Parathyroid adenoma (tissue), 2 donors: ENCODE data around the gene TENT4B.
"Not testable (repeated sequence)": the region's sequence is repeated elsewhere in the genome, so short reads cannot be mapped to it uniquely, and the experiment has no call there.

Experiments used
- H2AFZ ChIP-seq: fragments of 300-600 bp; sonication (generic); one replicate; pipeline ENCODE4 v1.7.0; 2017; ENCODE audit warnings: antibody characterized with exemption, mild to moderate bottlenecking
- H3K27ac ChIP-seq: fragments of 300-600 bp; sonication (generic); one replicate; pipeline ENCODE4 v1.7.0; 2017
- H3K27me3 ChIP-seq: fragments of 300-600 bp; sonication (generic); one replicate; pipeline ENCODE4 v1.7.0; 2017; ENCODE audit warnings: low read length; ENCODE audit not compliant: control insufficient read depth, insufficient read depth
- H3K36me3 ChIP-seq: fragments of 300-600 bp; sonication (generic); one replicate; pipeline ENCODE4 v1.7.0; 2017; ENCODE audit warnings: low read length; ENCODE audit not compliant: control insufficient read depth, insufficient read depth
- H3K4me1 ChIP-seq: fragments of 300-600 bp; sonication (generic); one replicate; pipeline ENCODE4 v1.7.0; 2017; ENCODE audit warnings: control low read depth
- H3K4me2 ChIP-seq: fragments of 300-600 bp; sonication (generic); one replicate; pipeline ENCODE4 v1.7.0; 2017; ENCODE audit warnings: low read length
- H3K4me3 ChIP-seq: fragments of 300-600 bp; sonication (generic); one replicate; pipeline ENCODE4 v1.7.0; 2017; ENCODE audit warnings: low read depth, low read length
- H3K79me2 ChIP-seq: fragments of 300-600 bp; sonication (generic); one replicate; pipeline ENCODE4 v1.7.0; 2017; ENCODE audit warnings: control low read depth
- H3K9ac ChIP-seq: fragments of 300-600 bp; sonication (generic); one replicate; pipeline ENCODE4 v1.7.0; 2017; ENCODE audit warnings: mild to moderate bottlenecking
- H3K9me3 ChIP-seq: fragments of 300-600 bp; sonication (generic); one replicate; pipeline ENCODE4 v1.7.0; 2017; ENCODE audit warnings: low read length; ENCODE audit not compliant: control insufficient read depth
- CTCF ChIP-seq: fragments of 300-600 bp; sonication (generic); IDR thresholded peaks from one replicate; pipeline ENCODE4 v1.7.0; 2017; ENCODE audit warnings: antibody characterized with exemption, mild to moderate bottlenecking
- donor health status: primary hyperparathyroidism.

TENT4B gene

GRCh38 chr16:50167556-50167955, 14.4 kb downstream of the TENT4B start:
- H3K4me1 ChIP-seq: peaks cover 4% of the 10 kb centered on the region

GRCh38 chr16:50169555-50170096, 16.5 kb downstream of the TENT4B start:
- Histone ChIP-seq H3K4me3 (no peak overlapping the region), H3K27ac (no peak overlapping the region), H3K27me3 (no peaks in the 10 kb centered on the region), H3K9ac (no peak overlapping the region), H3K36me3 (no peaks in the 10 kb centered on the region), H3K4me2 (no peak overlapping the region), H3K4me1 (peaks cover 4% of the 10 kb centered on the region), H3K9me3 (no peaks in the 10 kb centered on the region), H3K79me2 (peaks cover 59% of the 10 kb centered on the region), H2AFZ (no peak overlapping the region)
- no peak for TF ChIP-seq CTCF

More at GRCh38 chr16:50167556-50167955, 14.4 kb downstream of the TENT4B start:
- Histone ChIP-seq H3K4me2 (no peak overlapping the region), H2AFZ (no peak overlapping the region), H3K9ac (no peak overlapping the region), H3K4me3 (no peak overlapping the region), H3K27me3 (no peaks in the 10 kb centered on the region), H3K36me3 (no peaks in the 10 kb centered on the region), H3K27ac (no peak overlapping the region), H3K9me3 (no peaks in the 10 kb centered on the region), H3K79me2 (peaks cover 64% of the 10 kb centered on the region)
- no peak for TF ChIP-seq CTCF

DNA sequence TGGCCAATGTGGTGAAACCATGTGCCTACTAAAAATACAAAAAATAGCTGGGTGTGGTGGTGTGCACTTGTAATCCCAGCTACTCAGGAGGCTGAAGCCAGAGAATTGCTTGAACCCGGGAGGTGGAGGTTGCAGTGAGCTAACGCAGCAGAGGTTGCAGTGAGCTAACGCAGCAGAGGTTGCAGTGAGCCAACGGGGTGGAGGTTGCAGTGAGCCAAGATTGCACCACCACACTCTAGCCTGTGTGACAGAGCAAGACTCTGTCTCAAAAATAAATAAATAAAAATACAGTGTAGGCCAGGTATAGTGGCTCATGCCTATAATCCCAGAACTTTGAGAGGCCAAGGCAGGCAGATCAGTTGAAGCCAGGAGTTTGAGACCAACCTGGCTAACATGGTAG, 18.7 kb downstream of the TENT4B start:
- H3K4me2 ChIP-seq, H3K4me3 ChIP-seq, H2AFZ ChIP-seq, H3K4me1 ChIP-seq, H3K36me3 ChIP-seq, H3K27ac ChIP-seq, H3K9me3 ChIP-seq, H3K9ac ChIP-seq, H3K27me3 ChIP-seq: not testable (repeated sequence)
- H3K79me2 ChIP-seq: peaks cover 64% of the 10 kb centered on the region

DNA sequence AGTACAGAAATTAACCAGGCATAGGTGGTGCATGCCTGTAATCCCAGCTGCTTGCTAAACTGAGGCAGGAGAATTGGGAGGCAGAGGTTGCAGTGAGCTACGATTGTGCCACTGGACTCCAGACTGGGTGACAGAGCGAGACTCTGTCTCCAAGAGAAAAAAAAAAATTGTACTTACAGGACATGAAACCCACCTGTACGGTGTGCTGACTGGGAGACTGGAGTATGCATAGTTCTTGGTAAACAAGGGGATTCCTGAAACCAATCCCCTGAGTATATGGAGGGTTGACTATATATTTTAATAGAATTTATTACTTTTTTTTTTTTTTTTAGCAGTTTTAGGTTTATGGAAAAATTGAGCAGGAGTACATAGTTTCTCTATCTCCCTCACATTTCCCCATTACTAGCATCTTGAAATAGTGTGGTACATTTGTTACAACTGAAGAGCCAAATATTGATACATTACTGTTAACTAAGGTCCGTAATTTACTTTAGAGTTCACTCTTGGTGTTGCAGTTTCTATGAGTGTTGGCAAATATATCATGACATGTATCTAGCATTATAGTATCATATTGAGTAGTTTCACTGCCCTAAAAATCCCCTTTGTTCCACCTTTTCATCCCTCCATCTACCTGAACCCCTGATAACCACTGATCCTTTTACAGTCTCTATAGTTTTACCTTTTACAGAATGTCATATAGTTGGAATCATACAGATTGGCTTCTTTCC, 19.3 kb downstream of the TENT4B start:
- peaks cover 4% of the 10 kb centered on the region for H3K4me1 ChIP-seq
- no peak overlapping the region for H3K27ac ChIP-seq
- no peak overlapping the region for H3K4me2 ChIP-seq
- peaks cover 70% of the 10 kb centered on the region for H3K79me2 ChIP-seq
- no peaks in the 10 kb centered on the region for H3K9me3 ChIP-seq
- H3K4me3 ChIP-seq: no peak overlapping the region
- no peak for TF ChIP-seq CTCF
- H2AFZ ChIP-seq: no peak overlapping the region
- no peak overlapping the region for H3K9ac ChIP-seq
- H3K36me3 ChIP-seq: no peaks in the 10 kb centered on the region
- H3K27me3 ChIP-seq: no peaks in the 10 kb centered on the region

DNA sequence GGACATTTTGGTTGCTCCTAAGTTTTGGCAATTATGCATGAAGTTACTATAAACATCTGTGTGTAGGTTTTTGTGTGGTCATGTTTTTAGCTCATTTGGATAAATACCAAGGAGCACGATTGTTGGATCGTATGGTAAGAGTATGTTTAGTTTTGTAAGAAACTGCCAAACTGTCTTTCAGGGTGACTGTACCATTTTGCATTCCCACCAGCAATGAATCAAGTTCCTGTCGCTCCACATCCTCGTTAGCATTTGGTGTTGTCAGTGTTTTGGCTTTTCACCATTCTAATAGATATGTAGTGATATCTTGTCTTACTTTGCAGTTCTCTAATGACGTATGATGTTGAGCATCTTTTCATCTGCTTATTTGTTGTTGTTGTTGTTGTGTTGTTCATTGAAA, 20.2 kb downstream of the TENT4B start:
- Histone ChIP-seq H3K4me2 (no peak overlapping the region), H3K4me1 (peaks cover 4% of the 10 kb centered on the region), H3K36me3 (no peaks in the 10 kb centered on the region), H3K27me3 (no peaks in the 10 kb centered on the region), H3K4me3 (no peak overlapping the region), H2AFZ (no peak overlapping the region), H3K79me2 (peaks cover 63% of the 10 kb centered on the region), H3K9me3 (no peaks in the 10 kb centered on the region), H3K9ac (no peak overlapping the region), H3K27ac (no peak overlapping the region)
- TF ChIP-seq CTCF: no peak
